ENCODE results near the gene MAGI2.

The MAGI2 gene

GRCh38 chr7:79340212-79340611 lies 113.3 kb downstream of the MAGI2 start:
- no peak for TF ChIP-seq CTCF (IDR thresholded peaks at IDR 0.05; ENCODE audit: low read depth, low read length, missing control alignments)
- no peak for DNase-seq (ENCODE audit: extremely low read depth, low read depth)
- H3K4me3 ChIP-seq (replicated peaks; ENCODE audit: low read depth, low read length): no peak overlapping the region

- H3K4me3 ChIP-seq (replicated peaks; ENCODE audit: low read depth, low read length): no peak overlapping the region
- DNase-seq (ENCODE audit: extremely low read depth, low read depth): no peak
- no peak for TF ChIP-seq CTCF (IDR thresholded peaks at IDR 0.05; ENCODE audit: low read depth, low read length, missing control alignments)
Measured at GRCh38 chr7:79339208-79339925, 114.1 kb downstream of the MAGI2 start.

GRCh38 chr7:79337717-79338116 lies 115.8 kb downstream of the MAGI2 start:
- no peak for TF ChIP-seq CTCF (IDR thresholded peaks at IDR 0.05; ENCODE audit: low read depth, low read length, missing control alignments)
- no peak overlapping the region for H3K4me3 ChIP-seq (replicated peaks; ENCODE audit: low read depth, low read length)
- no peak for DNase-seq (ENCODE audit: extremely low read depth, low read depth)

- TF ChIP-seq CTCF (IDR thresholded peaks at IDR 0.05; ENCODE audit: low read depth, low read length, missing control alignments): no peak
- no peak for DNase-seq (ENCODE audit: extremely low read depth, low read depth)
- no peak overlapping the region for H3K4me3 ChIP-seq (replicated peaks; ENCODE audit: low read depth, low read length)
Measured at GRCh38 chr7:79334841-79335240, 118.6 kb downstream of the MAGI2 start.

- TF ChIP-seq CTCF (IDR thresholded peaks at IDR 0.05; ENCODE audit: low read depth, low read length, missing control alignments): no peak
- no peak for DNase-seq (ENCODE audit: extremely low read depth, low read depth)
Measured at GRCh38 chr7:79334334-79334733, 119.1 kb downstream of the MAGI2 start.

GRCh38 chr7:79332091-79332490 lies 121.4 kb downstream of the MAGI2 start:
- no peak for DNase-seq (ENCODE audit: extremely low read depth, low read depth)
- H3K4me3 ChIP-seq (replicated peaks; ENCODE audit: low read depth, low read length): no peak overlapping the region
- no peak for TF ChIP-seq CTCF (IDR thresholded peaks at IDR 0.05; ENCODE audit: low read depth, low read length, missing control alignments)

More at GRCh38 chr7:79334334-79334733, 119.1 kb downstream of the MAGI2 start:
- no peak overlapping the region for H3K4me3 ChIP-seq (replicated peaks; ENCODE audit: low read depth, low read length)

- H3K4me3 ChIP-seq (replicated peaks; ENCODE audit: low read depth, low read length): no peak overlapping the region
- no peak for TF ChIP-seq CTCF (IDR thresholded peaks at IDR 0.05; ENCODE audit: low read depth, low read length, missing control alignments)
- DNase-seq (ENCODE audit: extremely low read depth, low read depth): no peak
Measured at GRCh38 chr7:79329464-79329863, 124.0 kb downstream of the MAGI2 start.

Measured in HFF-Myc (cell line).